Stimulated activated naive CD8-positive, alpha-beta T cell treated with anti-CD3 and anti-CD28 coated beads, Interleukin-15, Interleukin-2, amounts not matched to agents 100 ng/mL and 50 ng/mL, for 24 hours (primary cell): ENCODE data around the gene ANXA2.
"Not testable (repeated sequence)": the region's sequence is repeated elsewhere in the genome, so short reads cannot be mapped to it uniquely, and the experiment has no call there.

Source experiments
- H3K27ac Mint-ChIP-seq: one replicate; pipeline ENCODE4 v1.8.0; 2021; ENCODE audit warnings: mild to moderate bottlenecking, mixed read lengths
- H3K27me3 Mint-ChIP-seq: one replicate; pipeline ENCODE4 v1.8.0; 2021; ENCODE audit warnings: mixed read lengths
- H3K36me3 Mint-ChIP-seq: one replicate; pipeline ENCODE4 v1.8.0; 2021; ENCODE audit warnings: low read depth, mixed read lengths
- H3K4me1 Mint-ChIP-seq: one replicate; pipeline ENCODE4 v1.8.0; 2021; ENCODE audit warnings: low read depth, mixed read lengths
- H3K4me3 Mint-ChIP-seq: one replicate; pipeline ENCODE4 v1.8.0; 2021; ENCODE audit warnings: mild to moderate bottlenecking, mixed read lengths
- H3K9me3 Mint-ChIP-seq: one replicate; pipeline ENCODE4 v1.8.0; 2021; ENCODE audit warnings: mixed read lengths

Gene ANXA2

DNA sequence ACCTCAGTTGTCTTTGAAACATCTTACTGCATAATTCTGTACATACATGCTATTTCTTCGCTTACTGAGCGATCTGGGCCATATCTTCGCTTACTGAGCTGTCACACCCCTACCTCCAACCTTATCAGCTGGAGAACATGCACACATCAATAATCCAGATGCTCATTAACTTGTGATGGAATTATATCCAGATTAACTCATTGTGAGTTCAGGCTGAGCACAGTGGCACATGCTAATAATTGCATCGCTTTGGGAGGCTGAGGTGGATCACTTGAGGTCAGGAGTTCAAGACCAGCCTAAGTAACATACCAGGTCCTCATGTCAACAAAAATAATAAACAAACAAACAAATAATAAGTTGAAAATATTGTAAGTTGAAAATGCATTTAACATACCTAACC, 19.3 kb upstream of the ANXA2 start:
- Mint-ChIP-seq H3K9me3 (no peaks in the 10 kb centered on the region), H3K36me3 (peaks cover 9% of the 10 kb centered on the region), H3K27ac (no peak overlapping the region), H3K4me3 (no peak overlapping the region), H3K27me3 (no peaks in the 10 kb centered on the region), H3K4me1 (no peaks in the 10 kb centered on the region)

DNA sequence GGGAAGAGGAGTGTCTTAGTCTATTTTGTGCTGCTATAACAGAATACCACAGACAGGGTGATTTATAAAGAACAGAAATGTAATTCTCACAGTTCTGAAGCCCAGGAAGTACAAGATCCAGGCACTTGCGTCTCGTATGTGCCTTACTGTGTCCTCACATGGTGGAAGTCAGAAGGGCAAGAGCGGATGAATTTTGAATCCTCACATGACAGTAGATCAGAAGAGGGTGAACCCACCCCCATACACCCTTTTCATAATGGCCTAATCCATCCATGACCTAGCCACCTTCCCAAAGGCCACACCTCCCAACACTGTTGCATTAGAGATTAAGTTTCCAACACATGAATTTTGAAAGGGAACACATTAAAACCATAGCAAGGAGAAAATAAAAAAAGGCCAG, 18.7 kb upstream of the ANXA2 start:
- Mint-ChIP-seq H3K4me3 (no peak overlapping the region), H3K27ac (no peak overlapping the region), H3K9me3 (no peaks in the 10 kb centered on the region), H3K4me1 (no peaks in the 10 kb centered on the region), H3K27me3 (no peaks in the 10 kb centered on the region), H3K36me3 (peaks cover 9% of the 10 kb centered on the region)

DNA sequence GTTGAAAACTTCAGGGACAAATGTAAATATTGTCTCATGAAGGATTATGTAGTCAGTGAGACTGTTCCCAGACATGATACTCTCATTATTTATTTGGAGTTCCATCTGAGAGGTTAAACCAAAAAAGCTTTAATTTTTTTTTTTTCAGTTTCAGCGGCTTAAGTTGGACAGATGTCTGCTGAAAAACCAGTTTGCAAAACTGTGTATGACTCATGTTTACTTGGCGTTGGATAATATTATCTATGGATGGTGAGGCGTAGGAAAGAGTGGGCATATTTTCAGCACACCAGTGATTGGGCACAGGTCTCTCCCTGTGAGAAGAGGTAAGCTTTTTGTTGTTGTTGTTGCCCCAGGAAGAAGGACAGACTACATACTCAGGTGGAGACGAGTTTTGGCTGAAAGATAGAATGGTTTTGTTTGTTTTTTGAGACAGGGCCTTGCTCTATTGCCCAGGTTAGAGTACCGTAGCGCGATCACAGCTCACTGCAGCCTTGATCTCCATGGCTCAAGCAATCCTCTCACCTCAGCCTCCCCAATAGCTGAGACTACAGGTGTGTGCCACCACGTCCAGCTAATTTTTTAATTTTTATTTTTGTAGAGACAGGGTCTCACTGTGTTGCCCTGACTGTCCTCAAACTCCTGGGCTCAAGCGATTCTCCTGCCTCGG, 16.4 kb upstream of the ANXA2 start:
- Mint-ChIP-seq H3K27ac (no peak overlapping the region), H3K36me3 (no peaks in the 10 kb centered on the region), H3K4me3 (no peak overlapping the region), H3K9me3 (no peaks in the 10 kb centered on the region), H3K27me3 (no peaks in the 10 kb centered on the region), H3K4me1 (no peaks in the 10 kb centered on the region)

DNA sequence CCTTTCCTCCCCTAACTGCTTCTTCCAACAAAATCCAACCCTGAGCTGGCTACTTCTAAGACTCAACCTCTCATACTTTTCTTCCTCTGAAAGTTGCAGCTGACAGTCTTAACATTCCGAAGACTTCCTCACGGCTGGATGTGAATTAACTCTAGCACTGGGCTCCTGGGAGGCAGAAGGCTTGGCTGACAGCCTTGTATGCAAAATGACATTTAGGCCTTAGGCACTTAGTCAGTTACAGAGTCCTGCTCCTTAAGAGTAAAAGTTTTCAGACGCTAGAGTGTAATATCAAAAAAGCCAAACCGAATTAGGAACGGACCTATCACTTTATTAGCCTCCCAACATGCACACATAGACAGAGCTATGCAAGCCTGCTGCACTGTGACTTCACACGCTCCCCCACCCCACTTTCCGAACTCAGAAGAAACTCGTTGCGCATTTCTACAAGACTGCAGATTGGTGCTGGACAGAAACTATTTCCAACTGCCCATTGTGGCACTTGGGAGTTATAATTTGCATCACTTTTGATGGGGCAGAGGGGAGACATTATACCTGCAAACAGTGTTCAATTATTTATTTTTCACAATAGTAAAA, 15.5 kb upstream of the ANXA2 start:
- H3K27ac Mint-ChIP-seq: no peak overlapping the region
- H3K36me3 Mint-ChIP-seq: no peaks in the 10 kb centered on the region
- no peak overlapping the region for H3K4me3 Mint-ChIP-seq
- H3K9me3 Mint-ChIP-seq: no peaks in the 10 kb centered on the region
- H3K4me1 Mint-ChIP-seq: peaks cover 6% of the 10 kb centered on the region
- no peaks in the 10 kb centered on the region for H3K27me3 Mint-ChIP-seq

DNA sequence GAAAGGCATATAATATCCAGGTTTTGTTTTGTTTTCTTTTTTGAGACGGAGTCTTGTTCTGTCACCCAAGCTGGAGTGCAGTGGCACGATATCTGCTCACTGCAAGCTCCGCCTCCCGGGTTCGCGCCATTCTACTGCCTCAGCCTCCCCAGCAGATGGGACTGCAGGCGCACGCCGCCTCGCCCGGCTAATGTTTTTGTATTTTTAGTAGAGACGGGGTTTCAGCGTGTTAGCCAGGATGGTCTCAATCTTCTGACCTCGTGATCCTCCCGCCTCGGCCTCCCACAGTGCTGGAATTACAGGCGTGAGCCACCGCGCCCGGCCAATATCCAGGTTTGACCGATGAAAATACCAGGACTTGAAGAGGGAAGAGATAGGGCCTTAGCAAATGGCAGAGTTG, 15.0 kb upstream of the ANXA2 start:
- not testable (repeated sequence) for H3K27me3 Mint-ChIP-seq, H3K27ac Mint-ChIP-seq, H3K4me1 Mint-ChIP-seq, H3K4me3 Mint-ChIP-seq, H3K9me3 Mint-ChIP-seq, H3K36me3 Mint-ChIP-seq

DNA sequence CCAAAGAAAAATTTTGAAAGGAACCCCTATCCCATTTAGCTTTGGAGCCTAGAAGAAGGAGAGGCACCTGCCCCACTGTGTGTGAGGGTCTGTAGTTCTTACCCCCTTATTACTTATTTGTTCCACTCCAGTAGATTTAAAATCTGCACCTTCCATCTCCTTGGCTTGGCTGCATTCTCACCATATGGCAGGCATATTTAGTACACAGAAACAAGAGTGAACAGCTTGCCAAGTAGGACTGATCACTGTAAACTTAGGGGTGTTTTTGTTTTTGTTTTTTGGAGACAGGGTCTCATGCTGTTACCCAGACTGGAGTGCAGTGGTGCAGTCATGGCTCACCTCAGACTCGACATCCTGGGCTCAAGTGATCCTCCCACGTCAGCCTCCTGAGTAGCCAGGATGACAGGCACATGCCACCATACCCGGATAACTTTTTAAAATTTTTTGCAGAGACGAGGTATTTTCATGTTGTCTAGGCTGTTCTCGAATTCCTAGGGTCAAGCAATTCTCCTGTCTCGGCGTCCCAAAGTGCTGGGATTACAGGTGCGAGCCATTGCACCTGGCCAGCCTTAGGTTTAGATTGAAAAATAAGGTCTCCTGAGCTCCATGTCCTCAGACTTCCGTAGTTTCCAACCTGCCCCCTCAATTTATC, 14.1 kb upstream of the ANXA2 start:
- Mint-ChIP-seq H3K4me3 (no peak overlapping the region), H3K36me3 (no peaks in the 10 kb centered on the region), H3K27me3 (no peaks in the 10 kb centered on the region), H3K27ac (no peak overlapping the region), H3K4me1 (peaks cover 8% of the 10 kb centered on the region), H3K9me3 (no peaks in the 10 kb centered on the region)

DNA sequence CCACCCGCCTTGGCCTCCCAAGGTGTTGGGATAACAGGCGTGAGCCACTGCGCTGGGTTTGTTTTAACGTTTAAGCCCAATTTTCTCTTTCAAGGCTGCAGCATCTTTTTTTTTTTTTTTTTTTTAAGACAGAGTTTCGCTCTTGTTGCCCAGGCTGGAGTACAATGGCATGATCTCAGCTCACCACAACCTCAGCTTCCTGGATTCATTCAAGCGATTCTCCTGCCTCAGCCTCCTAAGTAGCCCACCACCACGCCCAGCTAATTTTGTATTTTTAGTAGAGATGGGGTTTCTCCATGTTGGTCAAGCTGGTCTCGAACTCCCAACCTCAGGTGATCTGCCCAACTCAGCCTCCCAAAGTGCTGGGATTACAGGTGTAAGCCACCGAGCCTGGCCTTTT, 12.6 kb upstream of the ANXA2 start:
- not testable (repeated sequence) for H3K9me3 Mint-ChIP-seq, H3K27ac Mint-ChIP-seq, H3K4me1 Mint-ChIP-seq, H3K36me3 Mint-ChIP-seq, H3K4me3 Mint-ChIP-seq, H3K27me3 Mint-ChIP-seq

DNA sequence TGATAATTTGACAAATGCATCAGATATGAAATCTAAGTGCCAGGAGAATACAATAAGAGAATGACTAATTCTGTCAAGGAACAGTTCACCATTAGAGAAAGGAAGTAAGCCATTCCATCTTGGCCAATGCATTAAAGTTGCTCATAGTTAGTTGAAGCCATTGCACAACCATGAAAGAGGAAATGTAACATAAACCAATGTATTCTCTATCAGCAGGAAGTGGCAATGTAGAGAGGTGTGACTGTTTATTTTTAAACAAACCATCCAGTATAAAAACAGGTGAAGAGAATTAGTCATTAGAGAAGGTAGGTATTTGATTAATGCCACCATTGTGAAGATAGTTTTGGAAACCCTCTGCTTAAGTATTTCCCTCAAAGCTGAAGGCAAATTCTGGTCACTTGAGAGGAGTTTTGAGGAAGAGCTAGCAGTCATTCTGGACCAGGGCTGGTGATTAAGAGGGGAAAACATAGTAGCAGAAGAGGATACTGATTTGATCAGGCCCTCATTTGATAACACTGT, 10.7 kb upstream of the ANXA2 start:
- no peaks in the 10 kb centered on the region for H3K9me3 Mint-ChIP-seq
- no peaks in the 10 kb centered on the region for H3K36me3 Mint-ChIP-seq
- H3K27ac Mint-ChIP-seq: no peak overlapping the region
- H3K4me3 Mint-ChIP-seq: no peak overlapping the region
- H3K4me1 Mint-ChIP-seq: peaks cover 8% of the 10 kb centered on the region
- no peaks in the 10 kb centered on the region for H3K27me3 Mint-ChIP-seq

DNA sequence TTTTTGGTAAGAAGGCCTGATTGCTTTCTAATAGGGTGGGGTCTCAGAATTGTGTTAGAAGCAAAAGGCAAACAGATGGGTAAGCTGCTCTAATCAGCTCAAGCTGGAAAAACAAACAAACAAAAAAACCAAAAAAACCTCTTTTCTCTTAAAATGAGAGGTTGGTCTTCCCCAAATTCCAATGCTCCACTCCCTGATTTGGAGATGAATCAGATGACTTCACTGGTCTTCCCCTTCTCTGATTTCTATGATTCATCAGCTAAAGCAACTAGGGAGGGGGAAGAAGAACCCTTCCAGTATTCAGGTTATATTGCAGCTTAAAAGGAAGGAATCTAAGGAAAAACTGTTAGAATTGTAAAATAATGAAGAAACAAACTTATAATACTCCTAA, 9.6 kb upstream of the ANXA2 start:
- H3K27me3 Mint-ChIP-seq: no peaks in the 10 kb centered on the region
- H3K9me3 Mint-ChIP-seq: no peaks in the 10 kb centered on the region
- H3K36me3 Mint-ChIP-seq: no peaks in the 10 kb centered on the region
- H3K4me1 Mint-ChIP-seq: peaks cover 8% of the 10 kb centered on the region
- no peak overlapping the region for H3K4me3 Mint-ChIP-seq
- no peak overlapping the region for H3K27ac Mint-ChIP-seq

DNA sequence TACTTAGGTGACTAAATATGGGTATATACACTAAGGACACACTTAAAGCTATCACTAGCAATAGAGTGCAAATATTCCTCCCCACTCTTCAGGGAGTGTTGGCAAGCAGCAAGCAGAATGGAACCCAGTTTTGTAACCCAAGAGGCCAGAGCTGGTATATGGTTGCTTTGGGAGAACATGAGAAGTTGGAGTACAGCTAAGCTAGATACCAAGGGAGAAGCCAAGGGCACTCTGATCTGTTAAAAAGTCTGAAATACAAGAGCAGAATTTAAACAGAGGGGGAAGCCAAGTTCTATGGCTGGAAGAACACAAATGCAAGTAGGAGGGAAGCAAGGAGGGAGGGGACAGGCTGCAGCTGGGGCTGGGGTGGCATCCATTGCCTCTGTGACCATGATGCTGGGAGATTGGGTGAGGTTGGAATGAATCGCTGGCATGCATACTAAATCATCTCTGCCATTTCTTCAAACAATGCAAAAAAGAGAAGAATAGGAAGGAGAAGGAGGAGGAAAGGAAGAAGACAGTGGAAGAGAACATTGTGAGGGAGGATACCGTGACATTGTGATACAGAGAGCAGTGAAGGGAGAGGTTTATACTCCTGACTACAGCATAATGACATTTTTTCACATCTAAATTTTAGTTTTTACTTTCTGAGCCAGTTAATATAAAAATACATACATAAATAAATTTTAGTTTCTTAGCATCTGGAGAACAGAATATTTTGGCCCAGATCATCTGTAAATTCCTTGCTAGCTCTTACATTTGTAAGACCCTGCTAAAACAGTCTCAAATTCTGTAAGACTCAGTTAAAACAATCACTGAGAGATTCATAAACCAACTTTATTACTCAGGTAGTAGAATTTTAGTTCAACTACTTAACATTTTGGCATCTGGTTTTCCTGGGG, 9.0 kb upstream of the ANXA2 start:
- Mint-ChIP-seq H3K27me3 (no peaks in the 10 kb centered on the region), H3K27ac (no peak overlapping the region), H3K36me3 (no peaks in the 10 kb centered on the region), H3K9me3 (no peaks in the 10 kb centered on the region), H3K4me1 (peaks cover 8% of the 10 kb centered on the region), H3K4me3 (no peak overlapping the region)

DNA sequence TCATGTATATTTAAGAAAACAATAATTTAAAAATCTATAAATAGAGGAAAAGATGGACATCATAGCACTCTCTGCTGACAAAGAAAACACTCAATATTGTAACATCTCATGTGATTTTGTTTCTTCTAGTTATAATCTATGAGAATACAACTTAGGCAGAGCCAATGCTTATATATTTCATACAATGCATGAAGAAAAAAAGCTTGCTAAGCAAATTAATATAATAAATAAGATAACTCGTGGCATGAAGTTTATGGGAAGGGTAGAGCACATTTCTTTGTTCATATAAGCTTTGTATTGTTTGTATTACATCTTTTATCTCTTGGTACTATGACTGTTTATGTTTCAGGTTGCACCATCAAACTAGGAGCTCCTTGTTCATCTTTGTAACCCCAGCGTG, 7.6 kb upstream of the ANXA2 start:
- no peaks in the 10 kb centered on the region for H3K36me3 Mint-ChIP-seq
- H3K27me3 Mint-ChIP-seq: no peaks in the 10 kb centered on the region
- peaks cover 8% of the 10 kb centered on the region for H3K4me1 Mint-ChIP-seq
- no peaks in the 10 kb centered on the region for H3K9me3 Mint-ChIP-seq
- H3K4me3 Mint-ChIP-seq: no peak overlapping the region
- no peak overlapping the region for H3K27ac Mint-ChIP-seq

DNA sequence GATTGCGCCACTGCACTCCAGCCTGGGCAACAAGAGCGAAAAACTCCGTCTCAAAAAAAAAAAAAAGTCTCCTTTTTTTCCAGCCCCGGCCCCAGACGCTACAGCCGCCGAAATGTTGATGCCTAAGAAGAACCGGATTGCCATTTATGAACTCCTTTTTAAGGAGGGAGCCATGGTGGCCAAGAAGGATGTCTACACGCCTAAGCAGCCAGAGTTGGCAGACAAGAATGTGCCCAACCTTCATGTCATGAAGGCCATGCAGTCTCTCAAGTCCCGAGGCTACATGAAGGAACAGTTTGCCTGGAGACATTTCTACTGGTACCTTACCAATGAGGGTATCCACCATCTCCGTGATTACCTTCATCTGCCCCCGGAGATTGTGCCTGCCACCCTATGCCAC, 6.6 kb upstream of the ANXA2 start:
- not testable (repeated sequence) for H3K27ac Mint-ChIP-seq, H3K36me3 Mint-ChIP-seq, H3K9me3 Mint-ChIP-seq, H3K27me3 Mint-ChIP-seq, H3K4me3 Mint-ChIP-seq
- H3K4me1 Mint-ChIP-seq: peaks cover 10% of the 10 kb centered on the region

DNA sequence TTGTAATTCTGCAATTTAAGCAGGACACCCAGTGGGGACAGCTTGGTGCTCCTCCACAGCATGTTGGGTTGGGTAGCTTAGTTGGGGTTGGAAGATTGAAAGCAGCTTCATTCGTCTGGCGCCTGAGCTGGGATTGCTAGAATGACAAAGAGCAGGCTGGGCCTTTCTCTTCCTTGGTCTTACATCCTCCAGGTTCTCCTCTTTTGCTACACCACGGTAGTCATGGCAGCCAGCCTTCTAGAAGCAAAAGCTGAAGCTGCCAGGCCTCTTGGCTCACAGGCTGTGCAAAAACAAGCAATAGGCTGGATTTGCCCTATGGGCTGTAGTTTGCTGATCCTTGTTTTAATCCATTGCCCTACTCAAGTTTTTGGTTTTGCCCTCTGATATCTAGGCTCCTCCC, 3.2 kb upstream of the ANXA2 start:
- Mint-ChIP-seq H3K4me3 (no peak overlapping the region), H3K27me3 (no peaks in the 10 kb centered on the region), H3K36me3 (peaks cover 10% of the 10 kb centered on the region), H3K4me1 (peaks cover 28% of the 10 kb centered on the region), H3K9me3 (no peaks in the 10 kb centered on the region), H3K27ac (no peak overlapping the region)

DNA sequence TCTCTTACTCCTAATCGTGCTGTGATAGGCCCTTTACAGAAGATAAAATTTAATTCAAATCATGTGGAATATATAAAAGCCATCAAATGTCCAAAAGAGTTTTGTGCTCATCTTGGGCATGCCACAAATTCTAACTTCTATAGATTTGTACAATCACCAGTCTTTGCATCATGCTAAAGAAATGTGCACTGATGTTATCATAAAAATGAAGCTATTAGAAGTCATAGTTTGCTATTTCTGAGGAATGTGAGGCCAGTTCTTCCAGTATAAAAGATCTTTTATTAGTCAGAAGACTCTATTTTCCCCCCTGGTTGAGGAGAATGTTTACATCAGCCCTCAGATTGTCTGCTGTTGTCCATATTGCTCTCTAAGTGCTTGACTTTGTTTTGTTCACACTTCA, 2.1 kb upstream of the ANXA2 start:
- H3K9me3 Mint-ChIP-seq: no peaks in the 10 kb centered on the region
- H3K27ac Mint-ChIP-seq: no peak overlapping the region
- no peaks in the 10 kb centered on the region for H3K27me3 Mint-ChIP-seq
- no peak overlapping the region for H3K4me3 Mint-ChIP-seq
- peaks cover 18% of the 10 kb centered on the region for H3K36me3 Mint-ChIP-seq
- peaks cover 37% of the 10 kb centered on the region for H3K4me1 Mint-ChIP-seq
